ENCODE measurements around the gene MTARC1. TPM values are rescaled to one million over a fixed set of nuclear protein-coding genes. Genes with fewer than 3 reads are reported as not detected.

MTARC1 gene
- total and polyA plus RNA-seq, 2 of the 4 experiments (the other 2 are of a cell fraction): 0.18 to 0.55 TPM

- no peak overlapping the region for H2BK20ac ChIP-seq (ENCODE audit: low read depth, low read length)
- in situ Hi-C loops (cut with MboI; ENCODE audit: low sequenced_read_pairs) (no loop called here), dilution Hi-C loops (cut with HindIII; ENCODE audit: low sequenced_read_pairs, unreplicated experiment) (no loop called here), intact Hi-C loops (cut with micrococcal nuclease) (no loop called here)
- H4K8ac ChIP-seq (ENCODE audit: low read depth in 2 of 2, low read length in 2 of 2): no peak overlapping the region
- no peak overlapping the region for H3K4me3 ChIP-seq (ENCODE audit: insufficient read depth, low read depth, low read length)
- no peak for DNase-seq
- H3K9me3 ChIP-seq (ENCODE audit: control insufficient read depth, insufficient read depth, low read length): no peaks in the 10 kb centered on the region
- no peak overlapping the region for H3K4me2 ChIP-seq (ENCODE audit: low read depth, low read length)
- no peak overlapping the region for H4K5ac ChIP-seq (ENCODE audit: low read depth, low read length)
- H3K56ac ChIP-seq (ENCODE audit: extremely low read depth, insufficient read depth, low read length): no peak overlapping the region
- H3K9me1 ChIP-seq (ENCODE audit: insufficient read depth, low read length): no peaks in the 10 kb centered on the region
- no peak overlapping the region for H3K9ac ChIP-seq (ENCODE audit: low read depth, low read length)
- H2AK5ac ChIP-seq (ENCODE audit: low read depth, low read length): no peak overlapping the region
- no peak overlapping the region for H3K4ac ChIP-seq (ENCODE audit: low read depth, low read length)
- H3K23ac ChIP-seq (ENCODE audit: low read depth, low read length): no peak overlapping the region
- no TSS peak for BruUV-seq (replicated peaks)
- no peak overlapping the region for H2AFZ ChIP-seq (replicated peaks; ENCODE audit: low read length, poor library complexity)
- H2BK5ac ChIP-seq (ENCODE audit: low read depth, low read length, poor library complexity, severe bottlenecking): no peak overlapping the region
- H4K20me1 ChIP-seq (ENCODE audit: insufficient read depth, low read length): no peaks in the 10 kb centered on the region
- H3K36me3 ChIP-seq (ENCODE audit: control insufficient read depth, insufficient read depth, low read length): no peaks in the 10 kb centered on the region
- H3K79me1 ChIP-seq (ENCODE audit: low read depth in 1 of 2, low read length in 2 of 2): no peaks in the 10 kb centered on the region
- no peak for ATAC-seq (ENCODE audit: low read depth)
- H3K14ac ChIP-seq (replicated peaks; ENCODE audit: low read depth, low read length): no peak overlapping the region
- WGBS, 2 experiments (ENCODE audit: extremely low coverage in 2 of 2, insufficient read length in 1 of 2): no CpG with 5 or more reads among the region's 5 CpGs
- no peak overlapping the region for H2AK9ac ChIP-seq (replicated peaks; ENCODE audit: low read depth, low read length, poor library complexity)
- no peaks in the 10 kb centered on the region for H3K4me1 ChIP-seq (ENCODE audit: control insufficient read depth, insufficient read depth, low read length)
- TF ChIP-seq RFX5 (IDR thresholded peaks at IDR 0.05; ENCODE audit: low read depth, low read length): no peak
- POLR2A ChIA-PET (ENCODE audit: unreplicated experiment): no interaction called here
- no peak overlapping the region for H4K91ac ChIP-seq (ENCODE audit: insufficient read depth, low read depth, low read length)
- no peaks in the 10 kb centered on the region for H3K27me3 ChIP-seq (ENCODE audit: control insufficient read depth, insufficient read depth, low read length)
- H3K27ac ChIP-seq (ENCODE audit: insufficient read depth, low read length): no peak overlapping the region
- H3K18ac ChIP-seq (ENCODE audit: low read depth, low read length): no peak overlapping the region
- no peak overlapping the region for H2BK120ac ChIP-seq (ENCODE audit: low read depth, low read length)
- no peak overlapping the region for H2BK15ac ChIP-seq (ENCODE audit: low read depth, low read length)
- CTCF ChIA-PET: no interaction called here
Observed at GRCh38 chr1:220791956-220792355, 5.2 kb downstream of the MTARC1 start.

Data from IMR-90 (cell line).